A549 (cell line): ENCODE results near the gene TBL1XR1. TPM values are rescaled to one million over a fixed set of nuclear protein-coding genes. Genes with fewer than 3 reads are reported as not detected.

Experiments
- ATAC-seq, 2 experiments: fragments of 200-7000 bp in 1 of 2; fragments of >200 bp in 1 of 2; cut with Nextera tagmentation in 1 of 2; cut with Tn5 transposase in 1 of 2; 3 replicates each; pipeline versions ENCODE4 v1.8.0 to v1.9.1; 2018 to 2020; ENCODE audit warnings: mild to moderate bottlenecking in 1 of 2, moderate library complexity in 1 of 2
- CTCF ChIA-PET: fragments of 300-600 bp; sonication (Branson Sonifier 250); formaldehyde crosslinking; extraction: SDS; loops from one replicate; lab custom pipeline; 2021; ENCODE audit warnings: antibody characterized with exemption, inconsistent platforms; lab: Yijun Ruan, JAX
- POLR2A ChIA-PET: fragments of 350-600 bp; formaldehyde crosslinking; extraction: SDS; loops from one replicate; lab custom pipeline; 2021; ENCODE audit warnings: antibody characterized with exemption, inconsistent platforms; lab: Yijun Ruan, JAX
- DNase-seq, 2 experiments: peaks; one replicate each; pipeline versions ENCODE4 v3.0.0 to v3.0.0-alpha.2; 2011 to 2016; ENCODE audit warnings: low read depth in 1 of 2, low spot score in 1 of 2
- FAIRE-seq: peaks from 2 replicates; lab custom pipeline; 2011; peaks lifted over from hg19 to GRCh38; lab: Jason Lieb, UNC
- H3K27ac ChIP-seq, 2 experiments: fragments of >200 bp; sonication (Bioruptor Twin); formaldehyde crosslinking; 3 replicates each; pipeline ENCODE4 v1.5.1; 2016 to 2017
- H3K4me1 ChIP-seq: fragments of >200 bp; sonication (Bioruptor Twin); formaldehyde crosslinking; 3 replicates; pipeline ENCODE4 v1.6.1; 2016
- H3K4me2 ChIP-seq: fragments of >200 bp; sonication (Bioruptor Twin); formaldehyde crosslinking; 3 replicates; pipeline ENCODE4 v1.6.1; 2016
- H3K4me3 ChIP-seq: fragments of >200 bp; sonication (Bioruptor Twin); formaldehyde crosslinking; 3 replicates; pipeline ENCODE4 v1.5.1; 2016
- H3K9me3 ChIP-seq: fragments of >200 bp; sonication (Bioruptor Twin); formaldehyde crosslinking; 3 replicates; pipeline ENCODE4 v1.6.1; 2016
- BHLHE40 ChIP-seq: IDR thresholded peaks from 2 replicates; pipeline ENCODE4 v1.6.1; 2012; ENCODE audit warnings: low read depth, low read length, inconsistent platforms
- CBX2 ChIP-seq: fragments of 200-600 bp; sonication (generic); IDR thresholded peaks from 2 replicates; pipeline ENCODE4 v1.6.1; 2016; ENCODE audit warnings: low read depth, mild to moderate bottlenecking, borderline replicate concordance
- CEBPB ChIP-seq, 2 experiments: fragments of >200 bp in 1 of 2; sonication (Bioruptor Twin) in 1 of 2; formaldehyde crosslinking in 1 of 2; IDR thresholded peaks; 2 replicates each; pipeline ENCODE4 v1.6.1; 2012 to 2016
- CHD2 ChIP-seq: fragments of 150-350 bp; IDR thresholded peaks from 2 replicates; pipeline ENCODE4 v1.6.1; 2014; ENCODE audit warnings: low read length; ENCODE audit not compliant: partially characterized antibody
- CTCF ChIP-seq: fragments of >200 bp; sonication (Bioruptor Twin); formaldehyde crosslinking; IDR thresholded peaks from 3 replicates; pipeline ENCODE4 v1.5.1; 2016
- ELK1 ChIP-seq: fragments of 150-350 bp; IDR thresholded peaks from 2 replicates; pipeline ENCODE4 v1.6.1; 2014; ENCODE audit warnings: low read depth, mild to moderate bottlenecking, low read length
- ESRRA ChIP-seq: fragments of 150-350 bp; IDR thresholded peaks from 2 replicates; pipeline ENCODE4 v1.6.1; 2014; ENCODE audit warnings: mild to moderate bottlenecking, low read length, borderline replicate concordance
- FOXS1 ChIP-seq: fragments of 250-450 bp; sonication (Bioruptor Pico); IDR thresholded peaks from 2 replicates; pipeline ENCODE4 v1.5.0; 2020; ENCODE audit warnings: mild to moderate bottlenecking, moderate library complexity
- GATA3 ChIP-seq: IDR thresholded peaks from 2 replicates; pipeline ENCODE4 v1.6.1; 2012; ENCODE audit warnings: borderline replicate concordance
- HDAC2 ChIP-seq: fragments of 200-600 bp; sonication (generic); IDR thresholded peaks from 2 replicates; pipeline ENCODE4 v1.6.1; 2016
- HOXA7 ChIP-seq: fragments of 250-450 bp; sonication (Bioruptor Pico); IDR thresholded peaks from 2 replicates; pipeline ENCODE4 v1.5.0; 2020; ENCODE audit warnings: mild to moderate bottlenecking, moderate library complexity
- MAZ ChIP-seq: fragments of 150-350 bp; IDR thresholded peaks from 2 replicates; pipeline ENCODE4 v1.6.1; 2014; ENCODE audit warnings: antibody characterized with exemption, low read depth, low read length, borderline replicate concordance
- RAD21 ChIP-seq, 2 experiments: fragments of >200 bp in 1 of 2; sonication (Bioruptor Twin) in 1 of 2; formaldehyde crosslinking in 1 of 2; IDR thresholded peaks in 1 of 2; conservative IDR thresholded peaks in 1 of 2; 2 replicates in 1 of 2; 3 replicates in 1 of 2; pipeline ENCODE4 v1.6.1; 2012 to 2018; ENCODE audit warnings: inconsistent platforms in 1 of 2
- RCOR1 ChIP-seq: fragments of 150-350 bp; IDR thresholded peaks from 2 replicates; pipeline ENCODE4 v1.6.1; 2014; ENCODE audit warnings: antibody characterized with exemption, low read length, low read depth
- RNF2 ChIP-seq: fragments of 200-600 bp; sonication (generic); IDR thresholded peaks from 2 replicates; pipeline ENCODE4 v1.6.1; 2016; ENCODE audit warnings: low read depth, mild to moderate bottlenecking, antibody characterized with exemption, moderate library complexity, borderline replicate concordance
- SMC3 ChIP-seq: fragments of >200 bp; sonication (Bioruptor Twin); formaldehyde crosslinking; IDR thresholded peaks from 3 replicates; pipeline ENCODE4 v1.6.1; 2018; ENCODE audit warnings: inconsistent platforms
- TFCP2L1 ChIP-seq: fragments of 250-450 bp; sonication (Bioruptor Pico); IDR thresholded peaks from 2 replicates; pipeline ENCODE4 v1.5.0; 2021; ENCODE audit warnings: mild to moderate bottlenecking
- USF2 ChIP-seq: fragments of 450-650 bp; IDR thresholded peaks from 2 replicates; pipeline ENCODE4 v1.6.1; 2014; ENCODE audit warnings: antibody characterized with exemption
- ZC3H11A ChIP-seq: fragments of 450-650 bp; IDR thresholded peaks from 2 replicates; pipeline ENCODE4 v1.6.1; 2014; ENCODE audit warnings: antibody characterized with exemption, mild to moderate bottlenecking
- ZNF302 ChIP-seq: fragments of 250-450 bp; sonication (Bioruptor Pico); IDR thresholded peaks from 2 replicates; pipeline ENCODE4 v1.9.0; 2021; ENCODE audit warnings: inconsistent platforms, mild to moderate bottlenecking, moderate library complexity
- WGBS: methylation state at CpG from one replicate; pipeline ENCODE4 v1.1.6; 2017; ENCODE audit errors: missing lambda C conversion rate; 5-methylcytosine and 5-hydroxymethylcytosine counted together
- polyA plus RNA-seq, 4 experiments: library from polyadenylated mRNA; depleted of rRNA in 3 of 4; stranded (reverse); fragments of >200 nt; fragmentation: RNase III in 1 of 4; extraction: RNeasy Plus Mini Kit Qiagen cat#74134 plus additional on column Dnase treatment in 1 of 4; gene quantifications; 2 replicates in 3 of 4; 3 replicates in 1 of 4; pipeline ENCODE4 v1.2.3, GENCODE V29; 2011 to 2017
- TF ChIP-seq, protein P1 (sequence below): fragments of 250-450 bp; sonication (Bioruptor Pico); IDR thresholded peaks from 2 replicates; pipeline ENCODE4 v1.5.0; 2020; ENCODE audit warnings: low read depth, mild to moderate bottlenecking, moderate library complexity
- TF ChIP-seq, protein P2 (sequence below): IDR thresholded peaks from 2 replicates; pipeline ENCODE4 v1.6.1; 2012; ENCODE audit warnings: low read depth, borderline replicate concordance
- TF ChIP-seq, protein P3 (sequence below): fragments of >200 bp; sonication (Bioruptor Twin); formaldehyde crosslinking; IDR thresholded peaks from 2 replicates; pipeline ENCODE4 v1.6.1; 2016

Gene TBL1XR1
- polyA plus RNA-seq, 2 of the 4 experiments (the other 2 are of a cell fraction) = 41.4 to 106 TPM

GRCh38 chr3:177080122-177080521, 117.2 kb downstream of the TBL1XR1 start:
- peaks cover 7% of the 10 kb centered on the region; the same call in 1 of the 3 replicates for H3K4me1 ChIP-seq
- H3K27ac ChIP-seq = no peak overlapping the region
- 96% methylated on average over 1 of the region's 1 CpG for WGBS
- H3K4me2 ChIP-seq = no peak overlapping the region
- FAIRE-seq = no peak
- POLR2A ChIA-PET = no interaction called here
- CTCF ChIA-PET = no interaction called here
- no peak for ATAC-seq
- TF ChIP-seq HDAC2 (no peak), GATA3 (no peak)
- H3K9me3 ChIP-seq = no peaks in the 10 kb centered on the region
- no peak for DNase-seq
- no peak overlapping the region for H3K4me3 ChIP-seq

- CTCF ChIA-PET = no interaction called here
- FAIRE-seq = no peak
- Histone ChIP-seq H3K4me3 (no peak overlapping the region), H3K27ac (no peak overlapping the region), H3K9me3 (no peaks in the 10 kb centered on the region), H3K4me2 (no peak overlapping the region), H3K4me1 (peaks cover 7% of the 10 kb centered on the region; the same call in 1 of the 3 replicates)
- ATAC-seq = no peak
- POLR2A ChIA-PET = no interaction called here
- WGBS = 100% methylated on average over 1 of the region's 1 CpG
- no peak for DNase-seq
- TF ChIP-seq FOXS1 (no peak), ELK1 (no peak), GATA3 (no peak), ZNF302 (CRISPR knock-in tag) (no peak), HOXA7 (CRISPR knock-in tag) (no peak), RCOR1 (no peak), ZC3H11A (no peak), RAD21 (conservative IDR thresholded peaks at IDR 0.05 in 1 of 2, IDR thresholded peaks at IDR 0.05 in 1 of 2) (no peak), CEBPB (IDR thresholded peaks at IDR 0.05) (no peak), TFCP2L1 (CRISPR knock-in tag) (no peak), CBX2 (no peak), USF2 (no peak), MAZ (no peak), BHLHE40 (no peak)
- TF ChIP-seq, protein P1, sequence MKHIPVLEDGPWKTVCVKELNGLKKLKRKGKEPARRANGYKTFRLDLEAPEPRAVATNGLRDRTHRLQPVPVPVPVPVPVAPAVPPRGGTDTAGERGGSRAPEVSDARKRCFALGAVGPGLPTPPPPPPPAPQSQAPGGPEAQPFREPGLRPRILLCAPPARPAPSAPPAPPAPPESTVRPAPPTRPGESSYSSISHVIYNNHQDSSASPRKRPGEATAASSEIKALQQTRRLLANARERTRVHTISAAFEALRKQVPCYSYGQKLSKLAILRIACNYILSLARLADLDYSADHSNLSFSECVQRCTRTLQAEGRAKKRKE (CRISPR knock-in tag) = no peak
Observed at GRCh38 chr3:177079684-177080083, 117.6 kb downstream of the TBL1XR1 start.

- Histone ChIP-seq H3K9me3 (no peaks in the 10 kb centered on the region), H3K27ac (no peak overlapping the region), H3K4me3 (no peak overlapping the region), H3K4me1 (peaks cover 13% of the 10 kb centered on the region; the same call in 1 of the 3 replicates), H3K4me2 (no peak overlapping the region)
- ChIA-PET CTCF (no interaction called here), POLR2A (no interaction called here)
- DNase-seq (no peak), ATAC-seq (no peak), FAIRE-seq (no peak)
- TF ChIP-seq, protein P2, sequence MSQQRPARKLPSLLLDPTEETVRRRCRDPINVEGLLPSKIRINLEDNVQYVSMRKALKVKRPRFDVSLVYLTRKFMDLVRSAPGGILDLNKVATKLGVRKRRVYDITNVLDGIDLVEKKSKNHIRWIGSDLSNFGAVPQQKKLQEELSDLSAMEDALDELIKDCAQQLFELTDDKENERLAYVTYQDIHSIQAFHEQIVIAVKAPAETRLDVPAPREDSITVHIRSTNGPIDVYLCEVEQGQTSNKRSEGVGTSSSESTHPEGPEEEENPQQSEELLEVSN = no peak
- TF ChIP-seq, protein P3, sequence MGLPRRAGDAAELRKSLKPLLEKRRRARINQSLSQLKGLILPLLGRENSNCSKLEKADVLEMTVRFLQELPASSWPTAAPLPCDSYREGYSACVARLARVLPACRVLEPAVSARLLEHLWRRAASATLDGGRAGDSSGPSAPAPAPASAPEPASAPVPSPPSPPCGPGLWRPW = no peak
- TF ChIP-seq CHD2 (no peak), SMC3 (no peak), CEBPB (IDR thresholded peaks at IDR 0.05) (no peak), ESRRA (no peak), HDAC2 (no peak), RNF2 (no peak), CTCF (no peak)
- TF ChIP-seq, protein P1 (CRISPR knock-in tag) = no peak
- WGBS = 86% methylated on average over 4 of the region's 4 CpGs
Observed at GRCh38 chr3:177071496-177072156, 125.7 kb downstream of the TBL1XR1 start.
